ENCODE measurements around the gene COL5A1.

The COL5A1 gene

GRCh38 chr9:134775081-134775951 is 133.7 kb downstream of the COL5A1 start:
- no peak for DNase-seq

- no peak for DNase-seq
Observed at GRCh38 chr9:134776080-134776796, 134.6 kb downstream of the COL5A1 start.

GRCh38 chr9:134777153-134777552 is 135.6 kb downstream of the COL5A1 start:
- no peak for DNase-seq

- no peak for DNase-seq
Observed at GRCh38 chr9:134778156-134778555, 136.6 kb downstream of the COL5A1 start.

- no peak for DNase-seq
Observed at GRCh38 chr9:134778841-134779411, 137.3 kb downstream of the COL5A1 start.

- DNase-seq = no peak
Observed at GRCh38 chr9:134779640-134780039, 138.0 kb downstream of the COL5A1 start.

GRCh38 chr9:134781591-134782302 is 140.1 kb downstream of the COL5A1 start:
- no peak for DNase-seq

GRCh38 chr9:134782921-134783698 is 141.5 kb downstream of the COL5A1 start:
- DNase-seq = no peak

- no peak for DNase-seq
Observed at GRCh38 chr9:134783699-134784039, 142.1 kb downstream of the COL5A1 start.

GRCh38 chr9:134784577-134785305 is 143.1 kb downstream of the COL5A1 start:
- no peak for DNase-seq

GRCh38 chr9:134785325-134786108 is 143.9 kb downstream of the COL5A1 start:
- DNase-seq = no peak

- DNase-seq = no peak
Observed at GRCh38 chr9:134787601-134788531, 146.3 kb downstream of the COL5A1 start.

- DNase-seq = no peak
Observed at GRCh38 chr9:134789168-134789567, 147.6 kb downstream of the COL5A1 start.

GRCh38 chr9:134791009-134791408 is 149.4 kb downstream of the COL5A1 start:
- no peak for DNase-seq

- no peak for DNase-seq
Observed at GRCh38 chr9:134792627-134793026, 151.0 kb downstream of the COL5A1 start.

GRCh38 chr9:134793288-134794188 is 151.9 kb downstream of the COL5A1 start:
- DNase-seq = no peak

GRCh38 chr9:134794663-134795370 is 153.2 kb downstream of the COL5A1 start:
- DNase-seq = no peak

GRCh38 chr9:134795446-134795845 is 153.8 kb downstream of the COL5A1 start:
- DNase-seq = no peak
